Neural cell (in vitro differentiated cells): Measurements from ENCODE around the gene THAP4. TPM values are rescaled to one million over a fixed set of nuclear protein-coding genes. Genes with fewer than 3 reads are reported as not detected.
A peak's percentile ranks its signal among the peaks of the same experiment; 100 is the strongest.
"Not testable (repeated sequence)": the region's sequence is repeated elsewhere in the genome, so short reads cannot be mapped to it uniquely, and the experiment has no call there.

Experiments
- H2AFZ ChIP-seq: fragments of 200-600, 300-800 bp; sonication (generic), shearing (Covaris generic); 2 replicates; pipeline ENCODE4 v1.6.0; 2014; ENCODE audit warnings: low read depth, mild to moderate bottlenecking, antibody characterized with exemption, low read length, moderate library complexity
- H3F3A ChIP-seq: fragments of 200-600 bp; shearing (Covaris generic); 2 replicates; pipeline ENCODE4 v1.6.1; 2016; ENCODE audit warnings: mild to moderate bottlenecking, moderate library complexity, mixed read lengths, antibody characterized with exemption, low read length; ENCODE audit not compliant: insufficient read depth, poor library complexity, severe bottlenecking
- H3K27ac ChIP-seq: fragments of 200-600, 300-800 bp; sonication (generic), shearing (Covaris generic); 2 replicates; pipeline ENCODE4 v1.5.1; 2014; ENCODE audit warnings: mild to moderate bottlenecking, low read length, moderate library complexity
- H3K27me3 ChIP-seq: fragments of 300-800, 200-600 bp; sonication (generic), shearing (Covaris generic); 2 replicates; pipeline ENCODE4 v1.6.0; 2014; ENCODE audit warnings: mild to moderate bottlenecking, low read depth, low read length, moderate library complexity; ENCODE audit not compliant: insufficient read depth
- H3K36me3 ChIP-seq: fragments of 300-800, 200-600 bp; sonication (generic), shearing (Covaris generic); 2 replicates; pipeline ENCODE4 v1.5.1; 2014; ENCODE audit warnings: mild to moderate bottlenecking, antibody characterized with exemption, low read length, moderate library complexity; ENCODE audit not compliant: insufficient read depth
- H3K4me2 ChIP-seq: fragments of 300-800, 200-600 bp; sonication (generic), shearing (Covaris generic); 2 replicates; pipeline ENCODE4 v1.6.0; 2014; ENCODE audit warnings: mild to moderate bottlenecking, low read length
- H3K4me3 ChIP-seq: fragments of 300-800, 200-600 bp; sonication (generic), shearing (Covaris generic); 2 replicates; pipeline ENCODE4 v1.5.1; 2014; ENCODE audit warnings: mild to moderate bottlenecking, low read length, moderate library complexity
- H3K79me2 ChIP-seq: fragments of 200-600 bp; shearing (Covaris generic); replicated peaks from 2 replicates; pipeline ENCODE4 v1.6.0; 2014; ENCODE audit warnings: mild to moderate bottlenecking, low read length, moderate library complexity; ENCODE audit not compliant: insufficient read depth
- H3K9ac ChIP-seq: fragments of 300-800, 200-600 bp; sonication (generic), shearing (Covaris generic); 2 replicates; pipeline ENCODE4 v1.6.1; 2016; ENCODE audit warnings: mild to moderate bottlenecking, low read length, mixed read lengths
- H3K9me2 ChIP-seq: fragments of 200-600 bp; shearing (Covaris generic); 2 replicates; pipeline ENCODE4 v1.6.1; 2016; ENCODE audit warnings: mild to moderate bottlenecking, low read length, mixed read lengths; ENCODE audit not compliant: insufficient read depth
- H3K9me3 ChIP-seq: fragments of 200-600, 300-800 bp; sonication (generic), shearing (Covaris generic); 2 replicates; pipeline ENCODE4 v1.6.1; 2016; ENCODE audit warnings: mild to moderate bottlenecking, mixed run types, low read length, moderate library complexity, mixed read lengths
- H4K20me1 ChIP-seq: fragments of 200-600 bp; shearing (Covaris generic); 2 replicates; pipeline ENCODE4 v1.6.1; 2016; ENCODE audit warnings: mild to moderate bottlenecking, mixed run types; ENCODE audit not compliant: insufficient read depth
- CTCF ChIP-seq: fragments of 450-650 bp; IDR thresholded peaks from 2 replicates; pipeline ENCODE4 v1.5.1; 2014; ENCODE audit warnings: antibody characterized with exemption, mild to moderate bottlenecking, moderate library complexity; ENCODE audit not compliant: poor library complexity, severe bottlenecking
- EP300 ChIP-seq: fragments of 450-650 bp; conservative IDR thresholded peaks from 2 replicates; pipeline ENCODE4 v1.6.1; 2014; ENCODE audit warnings: antibody characterized with exemption, mild to moderate bottlenecking, moderate library complexity; ENCODE audit not compliant: poor library complexity, severe bottlenecking
- EZH2 ChIP-seq: fragments of 200-600, 300-800 bp; shearing (Covaris generic), sonication (generic); IDR thresholded peaks from 2 replicates; pipeline ENCODE4 v1.6.1; 2014; ENCODE audit warnings: antibody characterized with exemption, low read length, borderline replicate concordance, mild to moderate bottlenecking; ENCODE audit not compliant: insufficient read depth, poor library complexity, severe bottlenecking
- MXI1 ChIP-seq: fragments of 450-650 bp; conservative IDR thresholded peaks from 2 replicates; pipeline ENCODE4 v1.6.1; 2014; ENCODE audit warnings: antibody characterized with exemption, mild to moderate bottlenecking; ENCODE audit not compliant: poor library complexity, severe bottlenecking
- POLR2AphosphoS5 ChIP-seq: IDR thresholded peaks from 2 replicates; pipeline ENCODE4 v1.6.1; 2012
- RAD21 ChIP-seq: fragments of 450-650 bp; conservative IDR thresholded peaks from 2 replicates; pipeline ENCODE4 v1.6.1; 2014; ENCODE audit warnings: antibody characterized with exemption, mild to moderate bottlenecking, moderate library complexity
- REST ChIP-seq: IDR thresholded peaks from 2 replicates; pipeline ENCODE4 v1.6.1; 2012; ENCODE audit warnings: borderline replicate concordance
- SMC3 ChIP-seq: fragments of 450-650 bp; conservative IDR thresholded peaks from 2 replicates; pipeline ENCODE4 v1.6.1; 2014; ENCODE audit warnings: antibody characterized with exemption, mild to moderate bottlenecking, moderate library complexity; ENCODE audit not compliant: poor library complexity
- TAF1 ChIP-seq: IDR thresholded peaks from 2 replicates; pipeline ENCODE4 v1.6.1; 2012; ENCODE audit warnings: low read depth
- polyA plus RNA-seq: library from polyadenylated mRNA; depleted of rRNA; stranded (reverse); fragments of >200 nt; gene quantifications from 2 replicates; pipeline ENCODE4 v1.2.3, GENCODE V29; 2014

The THAP4 gene
- polyA plus RNA-seq, 1 donor from 2014 or later: 30.8 TPM

- Histone ChIP-seq H3K27me3 (no peaks in the 10 kb centered on the region), H3K27ac (peak overlapping the region; percentile 79), H2AFZ (no peak overlapping the region), H3K36me3 (peaks cover 6% of the 10 kb centered on the region), H3F3A (no peaks in the 10 kb centered on the region), H3K79me2 (no peaks in the 10 kb centered on the region), H3K4me3 (peak overlapping the region; percentile 52), H3K9me2 (no peaks in the 10 kb centered on the region), H3K9me3 (no peaks in the 10 kb centered on the region), H3K4me2 (peak overlapping the region; percentile 19), H3K9ac (peak overlapping the region; percentile 57), H4K20me1 (no peaks in the 10 kb centered on the region)
- TF ChIP-seq EP300: peak; percentile 42
- peak; percentile 69 for TF ChIP-seq MXI1
- TF ChIP-seq CTCF: peak; percentile 37
- peak; percentile 54 for TF ChIP-seq RAD21
- TF ChIP-seq SMC3: peak; percentile 37
- TF ChIP-seq TAF1: no peak
- TF ChIP-seq POLR2AphosphoS5: peak; percentile 58
- peak; percentile 77 for TF ChIP-seq REST
- no peak for TF ChIP-seq EZH2
Observed at GRCh38 chr2:241666627-241667400, 29.9 kb upstream of the THAP4 start.

- Histone ChIP-seq H3F3A (no peaks in the 10 kb centered on the region), H3K9ac (peak overlapping the region; percentile 57), H3K36me3 (peaks cover 6% of the 10 kb centered on the region), H3K9me2 (no peaks in the 10 kb centered on the region), H3K9me3 (no peaks in the 10 kb centered on the region), H4K20me1 (no peaks in the 10 kb centered on the region), H3K4me2 (peak overlapping the region; percentile 19), H3K27ac (peak overlapping the region; percentile 79), H3K79me2 (no peaks in the 10 kb centered on the region), H3K27me3 (no peaks in the 10 kb centered on the region), H3K4me3 (peak overlapping the region; percentile 52), H2AFZ (no peak overlapping the region)
- TF ChIP-seq TAF1 (no peak), SMC3 (no peak), POLR2AphosphoS5 (peak; percentile 98), CTCF (no peak), EP300 (peak; percentile 100)
Observed at GRCh38 chr2:241665731-241666440, 28.9 kb upstream of the THAP4 start.

- not testable (repeated sequence) for H3K4me2 ChIP-seq, H3K4me3 ChIP-seq, H3F3A ChIP-seq, H3K9ac ChIP-seq, H3K9me3 ChIP-seq, H3K27me3 ChIP-seq, H4K20me1 ChIP-seq, H2AFZ ChIP-seq, H3K79me2 ChIP-seq, H3K27ac ChIP-seq, H3K9me2 ChIP-seq, H3K36me3 ChIP-seq
Observed at GRCh38 chr2:241662731-241663130, 25.8 kb upstream of the THAP4 start.
